Body of pancreas (tissue), 4 donors: Measurements from ENCODE around the gene KLKB1. TPM values are rescaled to one million over a fixed set of nuclear protein-coding genes. Genes with fewer than 3 reads are reported as not detected.
"Not testable (repeated sequence)": the region's sequence is repeated elsewhere in the genome, so short reads cannot be mapped to it uniquely, and the experiment has no call there.

Experiments
- ATAC-seq: fragments of 150-250 bp; one replicate; pipeline ENCODE4 v1.9.1; 2016
- DNase-seq, 4 donors: peaks; one replicate each; pipeline ENCODE4 v3.0.0-alpha.2; 2019
- H3K27ac ChIP-seq, 4 donors: fragments of 200-600 bp; sonication (generic); 1 replicate in 3 of 4; 2 replicates in 1 of 4; pipeline versions ENCODE4 v1.5.1 to v1.6.1; 2016 to 2019; ENCODE audit warnings: mild to moderate bottlenecking in 1 of 4, mixed read lengths in 1 of 4, moderate library complexity in 1 of 4
- H3K27me3 ChIP-seq, 2 donors: fragments of 200-600 bp; sonication (generic); one replicate each; pipeline ENCODE4 v1.6.0; 2016; ENCODE audit warnings: mild to moderate bottlenecking in 1 of 2
- H3K36me3 ChIP-seq, 2 donors: fragments of 200-600 bp; sonication (generic); replicated peaks in 1 of 2; 2 replicates each; pipeline ENCODE4 v1.5.1; 2016; ENCODE audit warnings: low read depth in 2 of 2; ENCODE audit not compliant: insufficient read depth in 1 of 2
- H3K4me1 ChIP-seq: fragments of 200-600 bp; sonication (generic); one replicate; pipeline ENCODE4 v1.6.0; 2016
- H3K4me3 ChIP-seq, 2 donors: fragments of 200-600 bp; sonication (generic); 1 replicate in 1 of 2; 2 replicates in 1 of 2; pipeline ENCODE4 v1.5.1; 2016 to 2019
- H3K9me3 ChIP-seq, 3 donors: fragments of 200-600 bp; sonication (generic); 1 replicate in 2 of 3; 2 replicates in 1 of 3; pipeline ENCODE4 v1.5.1; 2016
- POLR2A ChIP-seq, 3 donors: fragments of 450-650 bp; IDR thresholded peaks; one replicate each; pipeline ENCODE4 v1.6.1; 2016; ENCODE audit warnings: antibody characterized with exemption in 3 of 3, mild to moderate bottlenecking in 2 of 3
- WGBS, 2 donors: methylation state at CpG; one replicate each; pipeline ENCODE4 v1.1.5; 2017; 5-methylcytosine and 5-hydroxymethylcytosine counted together
- intact Hi-C: fragments of 100-400 bp; cut with DNase I; formaldehyde crosslinking; loops from one replicate; pipeline ENCODE4 v1.15.1; 2023
- total RNA-seq, 2 donors: library from RNA; depleted of rRNA; stranded (reverse); fragments of >200 nt; gene quantifications; one replicate each; pipeline ENCODE4 v1.1.0, GENCODE V29; 2016
- TF ChIP-seq, protein P1 (sequence below), 7 experiments: fragments of 450-650 bp in 4 of 7; fragments of 200-600 bp in 3 of 7; sonication (generic) in 3 of 7; IDR thresholded peaks; one replicate each; pipeline ENCODE4 v1.5.1; 2016 to 2019; ENCODE audit warnings: antibody characterized with exemption in 7 of 7

KLKB1 gene
- total RNA-seq, 2 donors from 2014 or later = 2.6 to 3.1 TPM

DNA sequence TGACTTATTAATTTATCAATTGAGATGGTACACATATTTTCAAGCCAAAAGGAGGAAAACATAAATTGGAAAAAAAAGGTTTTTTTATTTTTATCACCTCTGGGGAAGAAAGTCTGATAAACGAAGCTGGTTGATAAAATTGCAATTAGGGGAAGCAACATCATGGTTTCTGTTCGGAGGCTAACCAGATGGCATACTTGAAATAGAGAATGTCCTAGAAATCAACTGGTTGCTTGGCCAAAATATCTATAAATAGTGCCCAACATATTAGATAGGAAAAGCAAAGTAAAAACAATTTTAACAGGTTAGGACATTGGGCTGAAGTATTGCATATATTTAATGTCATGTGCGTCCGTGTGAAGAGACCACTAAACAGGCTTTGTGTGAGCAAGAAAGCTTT is 14.3 kb downstream of the KLKB1 start:
- DNase-seq (no peak), ATAC-seq (no peak)
- intact Hi-C loops = no loop called here
- H3K9me3 ChIP-seq = no peaks in the 10 kb centered on the region
- TF ChIP-seq POLR2A (IDR thresholded peaks at IDR 0.05) = no peak
- TF ChIP-seq, protein P1, sequence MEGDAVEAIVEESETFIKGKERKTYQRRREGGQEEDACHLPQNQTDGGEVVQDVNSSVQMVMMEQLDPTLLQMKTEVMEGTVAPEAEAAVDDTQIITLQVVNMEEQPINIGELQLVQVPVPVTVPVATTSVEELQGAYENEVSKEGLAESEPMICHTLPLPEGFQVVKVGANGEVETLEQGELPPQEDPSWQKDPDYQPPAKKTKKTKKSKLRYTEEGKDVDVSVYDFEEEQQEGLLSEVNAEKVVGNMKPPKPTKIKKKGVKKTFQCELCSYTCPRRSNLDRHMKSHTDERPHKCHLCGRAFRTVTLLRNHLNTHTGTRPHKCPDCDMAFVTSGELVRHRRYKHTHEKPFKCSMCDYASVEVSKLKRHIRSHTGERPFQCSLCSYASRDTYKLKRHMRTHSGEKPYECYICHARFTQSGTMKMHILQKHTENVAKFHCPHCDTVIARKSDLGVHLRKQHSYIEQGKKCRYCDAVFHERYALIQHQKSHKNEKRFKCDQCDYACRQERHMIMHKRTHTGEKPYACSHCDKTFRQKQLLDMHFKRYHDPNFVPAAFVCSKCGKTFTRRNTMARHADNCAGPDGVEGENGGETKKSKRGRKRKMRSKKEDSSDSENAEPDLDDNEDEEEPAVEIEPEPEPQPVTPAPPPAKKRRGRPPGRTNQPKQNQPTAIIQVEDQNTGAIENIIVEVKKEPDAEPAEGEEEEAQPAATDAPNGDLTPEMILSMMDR (IDR thresholded peaks at IDR 0.05) = no peak
- H3K36me3 ChIP-seq = peaks cover 0 to 2% of the 10 kb centered on the region in 2 donors
- H3K4me1 ChIP-seq = no peaks in the 10 kb centered on the region
- H3K27me3 ChIP-seq = no peaks in the 10 kb centered on the region
- no peak overlapping the region for H3K27ac ChIP-seq
- no peak overlapping the region for H3K4me3 ChIP-seq
- WGBS, 2 donors = 75 to 78% methylated on average over 4 of the region's 4 CpGs

DNA sequence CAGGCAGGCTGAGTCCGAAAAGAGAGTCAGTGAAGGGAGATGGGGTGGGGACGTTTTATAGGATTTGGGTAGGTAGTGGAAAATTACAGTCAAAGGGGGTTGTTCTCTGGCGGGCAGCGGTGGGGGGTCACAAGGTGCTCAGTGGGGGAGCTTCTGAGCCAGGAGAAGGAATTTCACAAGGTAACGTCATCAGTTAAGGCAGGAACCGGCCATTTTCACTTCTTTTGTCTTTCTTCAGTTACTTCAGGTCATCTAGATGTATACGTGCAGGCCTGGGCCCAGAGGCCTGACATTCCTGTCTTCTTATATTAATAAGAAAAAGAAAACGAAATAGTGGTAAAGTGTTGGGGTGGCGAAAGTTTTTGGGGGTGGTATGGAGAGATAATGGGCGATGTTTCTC is 14.7 kb downstream of the KLKB1 start:
- H3K36me3 ChIP-seq, H3K27me3 ChIP-seq, intact Hi-C loops, H3K9me3 ChIP-seq, H3K4me3 ChIP-seq, H3K27ac ChIP-seq, ATAC-seq, H3K4me1 ChIP-seq, DNase-seq: not testable (repeated sequence)
- WGBS, 2 donors = 74 to 88% methylated on average over 10 of the region's 10 CpGs

DNA sequence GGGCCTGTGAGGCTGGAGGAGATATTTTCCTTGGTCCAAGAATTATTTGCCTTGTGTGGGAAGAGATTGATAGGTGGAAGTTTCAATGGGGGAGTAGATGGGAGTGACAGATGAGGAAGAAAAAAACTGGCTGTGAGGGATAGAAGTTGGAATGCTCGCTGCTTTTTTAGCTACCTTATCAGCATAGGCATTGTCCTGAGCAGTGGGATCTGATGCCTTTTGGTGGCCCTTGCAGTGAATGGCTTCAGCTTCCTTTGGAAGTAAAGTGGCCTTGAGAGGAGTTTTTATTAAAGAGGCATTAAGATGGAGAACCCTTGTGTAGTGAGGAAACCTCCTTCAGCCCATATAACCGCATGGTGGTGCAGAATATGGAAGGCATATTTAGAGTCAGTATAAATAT is 16.0 kb downstream of the KLKB1 start:
- H3K9me3 ChIP-seq = no peaks in the 10 kb centered on the region
- TF ChIP-seq POLR2A (IDR thresholded peaks at IDR 0.05) = no peak
- TF ChIP-seq, protein P1 (IDR thresholded peaks at IDR 0.05) = no peak
- intact Hi-C loops = no loop called here
- 94 to 95% methylated on average over 2 of the region's 2 CpGs for WGBS, 2 donors
- DNase-seq = no peak
- H3K4me1 ChIP-seq = no peaks in the 10 kb centered on the region
- H3K27me3 ChIP-seq = no peaks in the 10 kb centered on the region
- no peak for ATAC-seq
- no peak overlapping the region for H3K4me3 ChIP-seq
- H3K27ac ChIP-seq = no peak overlapping the region
- peaks cover 0 to 2% of the 10 kb centered on the region in 2 donors for H3K36me3 ChIP-seq

DNA sequence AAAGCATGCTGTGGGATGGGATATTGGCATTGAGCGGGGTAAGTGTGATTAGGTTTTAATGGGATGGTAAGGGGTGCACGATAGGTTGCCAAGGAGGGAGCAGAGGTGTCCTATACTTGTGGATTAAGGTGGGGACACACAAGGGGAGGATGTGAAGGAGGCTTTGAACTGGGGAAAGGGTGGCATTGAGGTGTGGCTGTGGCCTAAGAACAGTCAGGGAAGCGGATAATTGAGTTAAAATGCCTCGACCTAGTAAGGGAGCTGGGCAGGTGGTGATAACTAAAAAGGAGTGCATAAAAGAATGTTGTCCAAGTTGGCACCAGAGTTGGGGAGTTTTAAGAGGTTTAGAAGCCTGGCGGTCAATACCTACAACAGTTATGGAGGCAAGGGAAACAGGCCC is 17.5 kb downstream of the KLKB1 start:
- TF ChIP-seq, protein P1 (IDR thresholded peaks at IDR 0.05) = no peak
- TF ChIP-seq POLR2A (IDR thresholded peaks at IDR 0.05) = no peak
- DNase-seq (no peak), ATAC-seq (no peak)
- Histone ChIP-seq H3K36me3 (peaks cover 0 to 2% of the 10 kb centered on the region in 2 donors), H3K9me3 (no peaks in the 10 kb centered on the region), H3K27me3 (no peaks in the 10 kb centered on the region), H3K4me3 (no peak overlapping the region), H3K4me1 (peaks cover under 1% of the 10 kb centered on the region), H3K27ac (no peak overlapping the region)
- intact Hi-C loops = no loop called here
- WGBS, 2 donors = 83 to 93% methylated on average over 5 of the region's 5 CpGs

DNA sequence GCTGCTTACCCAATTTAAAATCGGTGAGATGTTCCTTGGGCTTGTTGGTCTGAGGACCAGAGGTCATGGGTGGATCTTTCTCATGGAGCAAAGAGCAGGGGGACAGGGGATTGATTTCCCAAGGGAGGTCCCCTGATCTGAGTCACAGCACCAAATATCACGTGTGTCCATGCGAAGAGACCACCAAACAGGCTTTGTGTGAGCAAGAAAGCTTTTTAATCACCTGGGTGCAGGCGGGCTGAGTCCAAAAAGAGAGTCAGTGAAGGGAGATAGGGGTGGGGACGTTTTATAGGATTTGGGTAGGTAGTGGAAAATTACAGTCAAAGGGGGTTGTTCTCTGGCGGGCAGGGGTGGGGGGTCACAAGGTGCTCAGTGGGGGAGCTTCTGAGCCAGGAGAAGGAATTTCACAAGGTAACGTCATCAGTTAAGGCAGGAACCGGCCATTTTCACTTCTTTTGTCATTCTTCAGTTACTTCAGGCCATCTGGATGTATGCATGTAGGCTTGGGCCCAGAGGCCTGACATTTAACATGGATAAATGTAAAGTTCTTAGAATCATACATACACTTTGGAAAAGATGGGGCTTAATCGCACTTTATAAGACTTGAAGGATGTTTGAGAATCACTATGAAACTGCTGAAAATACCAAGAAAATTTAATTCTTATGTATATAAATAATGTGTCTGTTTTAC is 19.9 kb downstream of the KLKB1 start:
- DNase-seq, ATAC-seq, H3K27me3 ChIP-seq, H3K4me3 ChIP-seq, H3K9me3 ChIP-seq, intact Hi-C loops, H3K36me3 ChIP-seq, H3K27ac ChIP-seq: not testable (repeated sequence)
- peaks cover 19% of the 10 kb centered on the region for H3K4me1 ChIP-seq
- 89 to 90% methylated on average over 9 of the region's 9 CpGs for WGBS, 2 donors

DNA sequence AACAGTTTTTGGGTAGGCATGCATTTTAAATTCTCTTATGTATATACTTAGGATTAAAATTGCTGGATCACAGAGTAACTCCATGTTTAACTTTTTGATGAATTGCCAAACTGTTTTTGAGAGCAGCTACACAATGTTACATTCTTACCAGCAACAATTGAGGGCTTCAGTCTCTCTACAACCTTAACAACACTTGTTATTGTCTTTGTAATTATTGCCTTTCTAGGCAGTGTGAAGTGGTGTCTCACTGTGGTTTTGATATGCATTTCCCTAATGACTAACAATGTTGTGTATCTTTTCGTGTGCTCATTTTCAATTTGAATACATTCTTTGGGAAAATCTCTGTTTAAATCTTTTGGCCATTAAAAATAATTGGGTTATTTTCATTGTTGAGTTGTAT is 21.3 kb downstream of the KLKB1 start:
- H3K36me3 ChIP-seq = no peaks in the 10 kb centered on the region
- no peak overlapping the region for H3K4me3 ChIP-seq
- TF ChIP-seq, protein P1 (IDR thresholded peaks at IDR 0.05) = no peak
- no peak for TF ChIP-seq POLR2A (IDR thresholded peaks at IDR 0.05)
- DNase-seq (no peak), ATAC-seq (no peak)
- WGBS, 2 donors = 92 to 95% methylated on average over 1 of the region's 1 CpG
- intact Hi-C loops = no loop called here
- peaks cover 19% of the 10 kb centered on the region for H3K4me1 ChIP-seq
- no peaks in the 10 kb centered on the region for H3K9me3 ChIP-seq
- H3K27ac ChIP-seq = no peak overlapping the region
- H3K27me3 ChIP-seq = no peaks in the 10 kb centered on the region
